ENCODE results near the gene COL1A2. TPM values are rescaled to one million over a fixed set of nuclear protein-coding genes. Genes with fewer than 3 reads are reported as not detected.

COL1A2 gene
- total and polyA plus RNA-seq, 2 of the 8 experiments (the other 6 are each of a cell fraction or from before 2014, with no cell fraction given): 45.2 to 87.2 TPM

DNA sequence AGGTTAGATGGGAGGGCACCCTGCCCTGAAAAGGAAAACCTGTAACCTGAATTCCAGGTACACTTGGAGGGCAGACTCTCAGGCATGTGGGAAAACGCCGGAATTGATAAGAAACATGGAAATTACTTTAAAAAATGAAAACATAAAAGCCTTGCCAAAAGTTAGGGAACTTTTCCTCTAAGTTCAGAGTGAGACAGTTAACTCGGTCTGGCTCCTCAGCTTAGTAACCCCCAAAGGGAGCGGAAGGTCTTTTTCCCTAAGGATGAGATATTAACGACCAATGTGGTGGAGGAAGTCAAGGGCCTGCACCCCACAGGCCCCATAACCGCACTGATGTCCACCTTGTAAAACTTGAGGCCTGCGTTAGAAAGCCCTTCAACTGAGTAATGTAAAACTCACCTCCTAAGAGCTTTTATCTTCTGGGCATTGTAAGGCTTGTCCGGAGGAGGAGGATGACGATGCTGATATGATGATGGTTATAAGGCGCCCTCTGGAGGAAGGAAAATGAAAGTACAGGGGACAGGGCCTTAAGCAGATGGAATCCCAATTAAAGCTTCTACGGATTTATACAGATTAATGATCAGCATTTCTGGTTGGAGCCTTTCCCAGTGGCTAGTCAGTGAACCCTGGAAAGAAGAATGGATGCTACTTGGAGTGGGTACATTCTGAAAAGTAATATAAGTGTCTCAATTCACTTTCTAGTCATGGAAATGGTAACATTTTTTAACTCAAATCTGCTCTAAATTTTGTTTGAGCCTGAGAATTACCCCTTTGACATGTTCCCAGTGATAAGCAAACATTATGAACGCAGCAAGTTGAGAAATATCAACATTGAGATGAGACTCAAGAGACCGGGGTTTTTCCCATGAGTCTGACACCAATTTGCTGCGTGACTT, 694 bp downstream of the COL1A2 start (continued):
- TF ChIP-seq, protein P1, sequence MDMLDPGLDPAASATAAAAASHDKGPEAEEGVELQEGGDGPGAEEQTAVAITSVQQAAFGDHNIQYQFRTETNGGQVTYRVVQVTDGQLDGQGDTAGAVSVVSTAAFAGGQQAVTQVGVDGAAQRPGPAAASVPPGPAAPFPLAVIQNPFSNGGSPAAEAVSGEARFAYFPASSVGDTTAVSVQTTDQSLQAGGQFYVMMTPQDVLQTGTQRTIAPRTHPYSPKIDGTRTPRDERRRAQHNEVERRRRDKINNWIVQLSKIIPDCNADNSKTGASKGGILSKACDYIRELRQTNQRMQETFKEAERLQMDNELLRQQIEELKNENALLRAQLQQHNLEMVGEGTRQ (IDR thresholded peaks at IDR 0.05; ENCODE audit: low read length): no peak
- TF ChIP-seq TEAD4 (IDR thresholded peaks at IDR 0.05; ENCODE audit: low read depth, low read length) (no peak), KDM1A (IDR thresholded peaks at IDR 0.05; ENCODE audit: borderline replicate concordance, low read length) (no peak), YY1 (IDR thresholded peaks at IDR 0.05; ENCODE audit: low read depth, low read length) (0 out of 2 replicates have a peak, but pooled peaks have one; percentile 27), CBX8 (IDR thresholded peaks at IDR 0.05; ENCODE audit: borderline replicate concordance, low read depth, low read length) (no peak), TCF12 (IDR thresholded peaks at IDR 0.05; ENCODE audit: low read depth, low read length) (no peak), RAD21 (IDR thresholded peaks at IDR 0.05 in 1 of 2, conservative IDR thresholded peaks at IDR 0.05 in 1 of 2; ENCODE audit: low read depth in 2 of 2, low read length in 2 of 2) (peak; percentile 94), MAFK (IDR thresholded peaks at IDR 0.05; ENCODE audit: low read depth, low read length) (peak; percentile 54; the same call in 1 of the 2 replicates), SIN3A (conservative IDR thresholded peaks at IDR 0.05 in 1 of 2, IDR thresholded peaks at IDR 0.05 in 1 of 2; ENCODE audit: low read depth in 1 of 2, low read length in 2 of 2) (0 out of 4 replicates have a peak, but pooled peaks of 1 of the 2 experiments have one; percentile 19), POLR2A (IDR thresholded peaks at IDR 0.05; ENCODE audit: control extremely low read depth in 1 of 2, low read depth in 2 of 2, low read length in 2 of 2) (no peak), HDAC2 (IDR thresholded peaks at IDR 0.05; ENCODE audit: borderline replicate concordance in 1 of 2, low read depth in 2 of 2, low read length in 2 of 2) (no peak), CEBPB (IDR thresholded peaks at IDR 0.05; ENCODE audit: low read depth, low read length) (no peak)
- TF ChIP-seq, protein P2, sequence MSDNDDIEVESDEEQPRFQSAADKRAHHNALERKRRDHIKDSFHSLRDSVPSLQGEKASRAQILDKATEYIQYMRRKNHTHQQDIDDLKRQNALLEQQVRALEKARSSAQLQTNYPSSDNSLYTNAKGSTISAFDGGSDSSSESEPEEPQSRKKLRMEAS (IDR thresholded peaks at IDR 0.05): no peak
